ENCODE measurements around the gene LIX1. TPM values are rescaled to one million over a fixed set of nuclear protein-coding genes. Genes with fewer than 3 reads are reported as not detected.
A peak's percentile ranks its signal among the peaks of the same experiment; 100 is the strongest.
"Not testable (repeated sequence)": the region's sequence is repeated elsewhere in the genome, so short reads cannot be mapped to it uniquely, and the experiment has no call there.

Gene LIX1
- total RNA-seq, 2 donors from 2014 or later, result 0.97 to 1.0 TPM

- no peak for DNase-seq (ENCODE audit: low spot score)
- no peak for TF ChIP-seq POLR2A (IDR thresholded peaks at IDR 0.05)
- TF ChIP-seq, protein P1, sequence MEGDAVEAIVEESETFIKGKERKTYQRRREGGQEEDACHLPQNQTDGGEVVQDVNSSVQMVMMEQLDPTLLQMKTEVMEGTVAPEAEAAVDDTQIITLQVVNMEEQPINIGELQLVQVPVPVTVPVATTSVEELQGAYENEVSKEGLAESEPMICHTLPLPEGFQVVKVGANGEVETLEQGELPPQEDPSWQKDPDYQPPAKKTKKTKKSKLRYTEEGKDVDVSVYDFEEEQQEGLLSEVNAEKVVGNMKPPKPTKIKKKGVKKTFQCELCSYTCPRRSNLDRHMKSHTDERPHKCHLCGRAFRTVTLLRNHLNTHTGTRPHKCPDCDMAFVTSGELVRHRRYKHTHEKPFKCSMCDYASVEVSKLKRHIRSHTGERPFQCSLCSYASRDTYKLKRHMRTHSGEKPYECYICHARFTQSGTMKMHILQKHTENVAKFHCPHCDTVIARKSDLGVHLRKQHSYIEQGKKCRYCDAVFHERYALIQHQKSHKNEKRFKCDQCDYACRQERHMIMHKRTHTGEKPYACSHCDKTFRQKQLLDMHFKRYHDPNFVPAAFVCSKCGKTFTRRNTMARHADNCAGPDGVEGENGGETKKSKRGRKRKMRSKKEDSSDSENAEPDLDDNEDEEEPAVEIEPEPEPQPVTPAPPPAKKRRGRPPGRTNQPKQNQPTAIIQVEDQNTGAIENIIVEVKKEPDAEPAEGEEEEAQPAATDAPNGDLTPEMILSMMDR (IDR thresholded peaks at IDR 0.05), result no peak
- no peak for TF ChIP-seq POLR2AphosphoS5 (IDR thresholded peaks at IDR 0.05)
- no peaks in the 10 kb centered on the region for H3K27me3 ChIP-seq (replicated peaks; ENCODE audit: insufficient read depth)
- peak overlapping the region; percentile 90 to 92 for H3K27ac ChIP-seq
- intact Hi-C loops (cut with DNase I), result loop anchor here (10.0 kb wide), 1 partner anchor 1592 kb away; the partner anchor contains the start of gene RGMB
- H3K36me3 ChIP-seq, result no peaks in the 10 kb centered on the region
- H3K9me3 ChIP-seq, result no peaks in the 10 kb centered on the region
- peaks cover 9% of the 10 kb centered on the region for H3K4me1 ChIP-seq (replicated peaks)
- under 1% methylated on average over 12 of the region's 12 CpGs for WGBS
- H3K4me3 ChIP-seq, result peak overlapping the region; percentile 64 to 74
These were observed 40.2 kb upstream of the LIX1 start for GRCh38 chr5:97182571-97183099.

DNA sequence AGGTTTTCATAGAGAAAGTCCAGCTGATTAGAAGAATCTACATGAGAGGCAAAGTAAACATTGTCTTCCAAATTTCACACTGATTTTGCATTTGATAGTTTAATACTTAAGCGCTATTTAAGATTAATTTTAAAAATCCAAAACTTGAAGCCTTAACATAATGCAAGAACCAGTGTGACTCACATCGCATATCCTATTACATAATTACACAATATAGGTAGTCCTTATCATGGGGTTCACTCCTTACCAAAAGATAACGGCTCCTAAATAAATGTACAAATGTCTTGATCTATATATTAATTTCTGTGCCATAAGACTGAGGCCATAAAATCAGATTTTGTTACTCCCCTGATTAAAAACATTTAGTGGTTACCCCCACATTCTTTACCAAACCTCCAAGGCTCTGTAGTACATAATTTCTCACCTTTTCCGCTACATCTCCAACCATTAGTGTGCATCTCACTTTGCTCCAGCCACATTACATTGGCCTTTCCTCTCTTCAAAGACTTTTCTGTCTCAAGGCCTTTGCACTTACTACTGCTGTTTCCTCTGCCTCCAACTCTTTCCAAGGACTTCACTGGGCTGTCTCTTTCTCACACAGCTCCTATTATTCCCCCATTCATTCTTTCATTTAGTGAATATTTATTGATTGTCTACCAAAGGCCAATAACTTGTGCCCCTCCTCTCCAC lies 39.6 kb upstream of the LIX1 start:
- Histone ChIP-seq H3K9me3 (no peaks in the 10 kb centered on the region), H3K27ac (peak overlapping the region in 1 of 2 donors; percentile 92), H3K4me3 (peak overlapping the region; percentile 64 to 74), H3K36me3 (peaks cover 0 to under 1% of the 10 kb centered on the region in 2 donors), H3K27me3 (replicated peaks; ENCODE audit: insufficient read depth) (no peaks in the 10 kb centered on the region), H3K4me1 (replicated peaks) (peaks cover 9% of the 10 kb centered on the region)
- TF ChIP-seq, protein P1 (IDR thresholded peaks at IDR 0.05), result no peak
- TF ChIP-seq POLR2AphosphoS5 (IDR thresholded peaks at IDR 0.05), result no peak
- TF ChIP-seq POLR2A (IDR thresholded peaks at IDR 0.05), result no peak
- no peak for DNase-seq (ENCODE audit: low spot score)
- intact Hi-C loops (cut with DNase I), result loop anchor here (10.0 kb wide), 1 partner anchor 1593 kb away; the partner anchor contains the start of gene RGMB
- 86% methylated on average over 4 of the region's 4 CpGs for WGBS

DNA sequence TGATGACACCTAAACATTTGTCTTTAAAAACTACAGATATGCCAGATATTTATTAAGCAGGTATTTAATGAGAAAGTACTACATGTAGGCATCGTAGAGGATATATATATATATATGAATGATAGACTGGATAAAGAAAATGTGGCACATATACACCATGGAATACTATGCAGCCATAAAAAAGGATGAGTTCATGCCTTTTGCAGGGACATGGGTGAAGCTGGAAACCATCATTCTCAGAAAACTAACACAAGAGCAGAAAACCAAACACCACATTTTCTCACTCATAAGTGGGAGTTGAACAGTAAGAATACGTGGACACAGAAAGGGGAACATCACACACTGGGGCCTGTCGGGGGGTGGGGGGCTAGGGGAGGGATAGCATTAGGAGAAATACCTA lies 37.0 kb upstream of the LIX1 start:
- H3K36me3 ChIP-seq; H3K27me3 ChIP-seq (replicated peaks; ENCODE audit: insufficient read depth); H3K4me1 ChIP-seq (replicated peaks); DNase-seq (ENCODE audit: low spot score); H3K9me3 ChIP-seq; intact Hi-C loops (cut with DNase I); H3K4me3 ChIP-seq; H3K27ac ChIP-seq: not testable (repeated sequence)
- 93% methylated on average over 3 of the region's 3 CpGs for WGBS

DNA sequence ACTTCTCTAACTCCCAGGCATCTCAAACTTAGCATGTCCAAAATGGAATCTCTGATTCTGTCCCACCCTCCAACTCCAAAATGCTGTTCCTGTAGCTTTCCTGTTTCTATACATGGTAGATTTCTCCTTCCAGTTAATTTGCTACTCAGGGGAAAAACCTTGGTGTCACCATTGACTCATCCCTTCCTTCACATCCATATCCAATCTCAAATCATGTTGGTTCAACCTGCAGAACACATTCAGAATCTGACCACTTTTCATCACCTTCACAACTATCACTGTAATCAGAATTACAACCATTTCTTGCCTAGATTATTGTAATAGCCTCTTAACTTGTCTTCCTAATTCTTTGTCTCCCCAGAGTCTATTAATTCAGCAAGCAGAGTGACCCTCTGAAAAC lies 29.8 kb upstream of the LIX1 start:
- TF ChIP-seq POLR2A (IDR thresholded peaks at IDR 0.05), result no peak
- TF ChIP-seq, protein P1 (IDR thresholded peaks at IDR 0.05), result no peak
- no peak for TF ChIP-seq POLR2AphosphoS5 (IDR thresholded peaks at IDR 0.05)
- Histone ChIP-seq H3K27me3 (replicated peaks; ENCODE audit: insufficient read depth) (no peaks in the 10 kb centered on the region), H3K9me3 (no peaks in the 10 kb centered on the region), H3K36me3 (peaks cover 0 to 5% of the 10 kb centered on the region in 2 donors), H3K4me3 (no peak overlapping the region), H3K27ac (no peak overlapping the region), H3K4me1 (replicated peaks) (no peaks in the 10 kb centered on the region)
- intact Hi-C loops (cut with DNase I), result no loop called here
- DNase-seq (ENCODE audit: low spot score), result no peak

DNA sequence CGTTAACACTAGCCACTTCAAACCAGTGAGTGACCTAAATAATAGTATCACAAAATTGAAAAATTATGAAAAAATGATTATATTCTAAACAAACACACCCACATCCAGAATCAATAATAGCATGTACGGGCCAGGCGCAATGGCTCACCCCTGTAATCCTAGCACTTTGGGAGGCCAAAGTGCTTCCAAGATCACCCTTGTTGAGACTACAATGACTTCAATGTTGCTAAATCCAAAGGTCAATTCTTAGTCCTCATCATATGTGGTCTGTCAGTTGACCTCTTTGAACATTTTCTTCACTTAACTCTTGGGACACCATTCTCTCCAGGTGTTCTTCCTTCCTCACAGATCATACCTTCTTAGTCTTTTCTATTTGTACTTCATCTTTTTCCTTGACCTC lies 29.3 kb upstream of the LIX1 start:
- Histone ChIP-seq H3K36me3 (peaks cover 0 to 1% of the 10 kb centered on the region in 2 donors), H3K4me3 (no peak overlapping the region), H3K27ac (no peak overlapping the region), H3K4me1 (replicated peaks) (no peaks in the 10 kb centered on the region), H3K27me3 (replicated peaks; ENCODE audit: insufficient read depth) (no peaks in the 10 kb centered on the region), H3K9me3 (no peaks in the 10 kb centered on the region)
- no peak for DNase-seq (ENCODE audit: low spot score)
- TF ChIP-seq POLR2A (IDR thresholded peaks at IDR 0.05) (no peak), POLR2AphosphoS5 (IDR thresholded peaks at IDR 0.05) (no peak)
- TF ChIP-seq, protein P1 (IDR thresholded peaks at IDR 0.05), result no peak
- intact Hi-C loops (cut with DNase I), result no loop called here
- 96% methylated on average over 3 of the region's 3 CpGs for WGBS

All from prostate gland (tissue), 2 donors.